Keratinocyte (primary cell): Measurements from ENCODE around the gene FBXL2. TPM values are rescaled to one million over a fixed set of nuclear protein-coding genes. Genes with fewer than 3 reads are reported as not detected.

ENCODE experiments used
- DNase-seq: peaks from one replicate; pipeline ENCODE4 v3.0.0-alpha.2; 2011; ENCODE audit warnings: low read depth, missing footprints, low spot score
- FAIRE-seq: peaks from 2 replicates; lab custom pipeline; 2011; peaks lifted over from hg19 to GRCh38; lab: Jason Lieb, UNC
- H2AFZ ChIP-seq: 2 replicates; pipeline ENCODE4 v1.6.0; 2012; ENCODE audit warnings: low read length, control low read depth, inconsistent platforms; ENCODE audit not compliant: control insufficient read depth
- H3K27ac ChIP-seq: 2 replicates; pipeline ENCODE4 v1.5.1; 2011; ENCODE audit warnings: low read length; ENCODE audit not compliant: control insufficient read depth, insufficient read depth
- H3K27me3 ChIP-seq: 3 replicates; pipeline ENCODE4 v1.6.0; 2011; ENCODE audit warnings: low read length; ENCODE audit not compliant: control insufficient read depth, insufficient read depth; ENCODE audit errors: extremely low read depth
- H3K36me3 ChIP-seq, 2 experiments: 2 replicates in 1 of 2; 3 replicates in 1 of 2; pipeline ENCODE4 v1.5.1; 2011; ENCODE audit warnings: low read length in 2 of 2, mild to moderate bottlenecking in 1 of 2; ENCODE audit not compliant: control insufficient read depth in 2 of 2, insufficient read depth in 2 of 2; ENCODE audit errors: extremely low read depth in 1 of 2
- H3K4me1 ChIP-seq: 3 replicates; pipeline ENCODE4 v1.5.1; 2011; ENCODE audit warnings: low read length; ENCODE audit not compliant: control insufficient read depth, insufficient read depth; ENCODE audit errors: extremely low read depth
- H3K4me2 ChIP-seq: 3 replicates; pipeline ENCODE4 v1.6.0; 2011; ENCODE audit warnings: low read depth, low read length; ENCODE audit not compliant: control insufficient read depth, insufficient read depth; ENCODE audit errors: extremely low read depth
- H3K4me3 ChIP-seq, 3 experiments: fragments of 200-600 bp in 1 of 3; sonication (generic) in 1 of 3; 2 replicates in 2 of 3; 3 replicates in 1 of 3; pipeline ENCODE4 v1.5.1; 2011 to 2016; ENCODE audit warnings: low read length in 3 of 3, mild to moderate bottlenecking in 3 of 3, control low read depth in 2 of 3, inconsistent platforms in 1 of 3, low read depth in 1 of 3, mixed read lengths in 1 of 3, mixed run types in 1 of 3, moderate library complexity in 1 of 3; ENCODE audit not compliant: control insufficient read depth in 2 of 3, insufficient read depth in 2 of 3; ENCODE audit errors: extremely low read depth in 1 of 3
- H3K79me2 ChIP-seq: 2 replicates; pipeline ENCODE4 v1.6.0; 2012; ENCODE audit warnings: low read length; ENCODE audit not compliant: control insufficient read depth, insufficient read depth
- H3K9ac ChIP-seq: 3 replicates; pipeline ENCODE4 v1.6.0; 2011; ENCODE audit warnings: low read length; ENCODE audit not compliant: control insufficient read depth, insufficient read depth; ENCODE audit errors: extremely low read depth
- H3K9me1 ChIP-seq: 3 replicates; pipeline ENCODE4 v1.6.0; 2011; ENCODE audit warnings: low read length; ENCODE audit not compliant: control insufficient read depth, insufficient read depth; ENCODE audit errors: extremely low read depth
- H3K9me3 ChIP-seq: 2 replicates; pipeline ENCODE4 v1.5.1; 2012; ENCODE audit warnings: low read depth, low read length; ENCODE audit not compliant: control insufficient read depth
- H4K20me1 ChIP-seq: 3 replicates; pipeline ENCODE4 v1.6.0; 2011; ENCODE audit warnings: low read length; ENCODE audit not compliant: control insufficient read depth, insufficient read depth; ENCODE audit errors: extremely low read depth
- EZH2 ChIP-seq: IDR thresholded peaks from one replicate; pipeline ENCODE4 v1.6.1; 2012; ENCODE audit warnings: inconsistent platforms, mild to moderate bottlenecking, low read length, moderate library complexity
- dilution Hi-C: fragments of 300-500 bp; cut with MboI; formaldehyde crosslinking; loops from one replicate; pipeline ENCODE4 v1.7.0; 2020; ENCODE audit warnings: low sequenced_read_pairs; ENCODE audit not compliant: extremely low pct_ligation_motif_present
- polyA plus RNA-seq, 5 experiments: library from polyadenylated mRNA; depleted of rRNA in 3 of 5; stranded (reverse) in 3 of 5; stranded (forward) in 1 of 5; unstranded in 1 of 5; fragments of >200 nt; gene quantifications; 1 replicate in 1 of 5; 2 replicates in 3 of 5; 3 replicates in 1 of 5; pipeline versions ENCODE4 v1.2.1 to v1.2.3, GENCODE V29; 2011 to 2012; ENCODE audit warnings: missing spikeins in 2 of 5, low read depth in 1 of 5, low replicate concordance in 1 of 5
- TF ChIP-seq, protein P1 (sequence below), 3 experiments: IDR thresholded peaks in 1 of 3; conservative IDR thresholded peaks in 1 of 3; optimal IDR thresholded peaks in 1 of 3; 2 replicates in 2 of 3; 3 replicates in 1 of 3; pipeline versions ENCODE3 to v1.5.1; 2011; ENCODE audit warnings: low read length in 3 of 3, mild to moderate bottlenecking in 3 of 3, moderate library complexity in 2 of 3, control low read depth in 1 of 3, inconsistent platforms in 1 of 3; ENCODE audit not compliant: insufficient read depth in 2 of 3; ENCODE audit errors: extremely low read depth in 1 of 3

Gene FBXL2
- polyA plus RNA-seq, 1 donor (not counting 4 experiments of a cell fraction or from before 2014, with no cell fraction given): 25.9 TPM

DNA sequence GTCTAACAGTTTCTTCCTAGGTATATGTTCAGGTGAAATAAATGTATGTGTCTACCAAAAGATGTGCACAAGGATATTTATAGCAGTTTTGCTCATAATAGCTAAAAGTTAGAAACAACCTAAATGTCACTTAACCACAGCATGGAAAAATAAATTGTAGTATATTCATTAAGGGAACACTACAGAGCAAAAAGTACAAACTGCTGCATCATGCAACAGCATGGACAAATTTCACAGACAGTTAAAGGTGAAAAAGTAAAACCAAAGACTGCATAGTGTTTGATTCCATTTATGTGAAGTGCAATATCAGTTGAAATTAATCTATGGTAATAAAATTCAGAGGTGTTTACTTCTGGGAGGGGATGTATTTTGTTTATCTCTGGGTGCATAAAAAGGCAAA lies 62.5 kb downstream of the FBXL2 start:
- Histone ChIP-seq H2AFZ (no peak overlapping the region), H3K27ac (no peak overlapping the region), H3K36me3 (no peaks in the 10 kb centered on the region), H3K9ac (no peak overlapping the region), H3K79me2 (no peaks in the 10 kb centered on the region), H3K27me3 (no peaks in the 10 kb centered on the region), H4K20me1 (no peaks in the 10 kb centered on the region), H3K4me1 (no peaks in the 10 kb centered on the region), H3K4me3 (no peak overlapping the region), H3K9me1 (no peaks in the 10 kb centered on the region), H3K9me3 (no peaks in the 10 kb centered on the region), H3K4me2 (no peak overlapping the region)
- TF ChIP-seq, protein P1, sequence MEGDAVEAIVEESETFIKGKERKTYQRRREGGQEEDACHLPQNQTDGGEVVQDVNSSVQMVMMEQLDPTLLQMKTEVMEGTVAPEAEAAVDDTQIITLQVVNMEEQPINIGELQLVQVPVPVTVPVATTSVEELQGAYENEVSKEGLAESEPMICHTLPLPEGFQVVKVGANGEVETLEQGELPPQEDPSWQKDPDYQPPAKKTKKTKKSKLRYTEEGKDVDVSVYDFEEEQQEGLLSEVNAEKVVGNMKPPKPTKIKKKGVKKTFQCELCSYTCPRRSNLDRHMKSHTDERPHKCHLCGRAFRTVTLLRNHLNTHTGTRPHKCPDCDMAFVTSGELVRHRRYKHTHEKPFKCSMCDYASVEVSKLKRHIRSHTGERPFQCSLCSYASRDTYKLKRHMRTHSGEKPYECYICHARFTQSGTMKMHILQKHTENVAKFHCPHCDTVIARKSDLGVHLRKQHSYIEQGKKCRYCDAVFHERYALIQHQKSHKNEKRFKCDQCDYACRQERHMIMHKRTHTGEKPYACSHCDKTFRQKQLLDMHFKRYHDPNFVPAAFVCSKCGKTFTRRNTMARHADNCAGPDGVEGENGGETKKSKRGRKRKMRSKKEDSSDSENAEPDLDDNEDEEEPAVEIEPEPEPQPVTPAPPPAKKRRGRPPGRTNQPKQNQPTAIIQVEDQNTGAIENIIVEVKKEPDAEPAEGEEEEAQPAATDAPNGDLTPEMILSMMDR (optimal IDR thresholded peaks at IDR 0.05 in 1 of 3, IDR thresholded peaks at IDR 0.05 in 1 of 3, conservative IDR thresholded peaks at IDR 0.05 in 1 of 3; ENCODE audit: extremely low read depth in 1 of 3, insufficient read depth in 2 of 3, low read length in 3 of 3): no peak
- no peak for TF ChIP-seq EZH2
- DNase-seq (no peak), FAIRE-seq (no peak)
- dilution Hi-C loops: no loop called here

DNA sequence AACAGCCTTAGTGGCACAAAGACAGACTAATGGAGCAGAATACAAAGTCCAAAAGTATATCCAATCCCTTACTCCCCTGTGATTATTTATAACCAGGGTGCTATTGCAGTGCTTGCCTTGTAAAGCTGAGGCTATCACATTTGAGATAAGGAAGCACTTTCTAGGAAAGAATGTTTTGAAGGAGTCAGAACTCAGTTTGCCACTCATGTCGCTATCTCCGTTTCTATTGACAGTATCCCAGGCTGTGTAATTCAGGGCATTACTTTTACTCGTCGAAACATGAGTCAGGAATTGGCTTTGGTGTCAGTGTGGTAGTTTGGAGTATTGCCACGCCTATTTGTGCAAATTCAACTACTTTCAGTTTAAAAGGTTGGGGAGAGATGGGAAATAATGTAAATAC lies 78.4 kb downstream of the FBXL2 start:
- no peak for TF ChIP-seq EZH2
- Histone ChIP-seq H3K9me1 (no peaks in the 10 kb centered on the region), H4K20me1 (no peaks in the 10 kb centered on the region), H3K4me1 (peaks cover 14% of the 10 kb centered on the region), H3K27me3 (no peaks in the 10 kb centered on the region), H3K4me3 (peak overlapping the region in 1 of 3 experiments; percentile 0), H3K27ac (no peak overlapping the region), H3K79me2 (peaks cover 7% of the 10 kb centered on the region), H3K36me3 (no peaks in the 10 kb centered on the region), H3K9me3 (no peaks in the 10 kb centered on the region), H3K9ac (no peak overlapping the region), H3K4me2 (peak overlapping the region; percentile 57), H2AFZ (no peak overlapping the region)
- DNase-seq (no peak), FAIRE-seq (peak; percentile 86)
- dilution Hi-C loops: no loop called here

DNA sequence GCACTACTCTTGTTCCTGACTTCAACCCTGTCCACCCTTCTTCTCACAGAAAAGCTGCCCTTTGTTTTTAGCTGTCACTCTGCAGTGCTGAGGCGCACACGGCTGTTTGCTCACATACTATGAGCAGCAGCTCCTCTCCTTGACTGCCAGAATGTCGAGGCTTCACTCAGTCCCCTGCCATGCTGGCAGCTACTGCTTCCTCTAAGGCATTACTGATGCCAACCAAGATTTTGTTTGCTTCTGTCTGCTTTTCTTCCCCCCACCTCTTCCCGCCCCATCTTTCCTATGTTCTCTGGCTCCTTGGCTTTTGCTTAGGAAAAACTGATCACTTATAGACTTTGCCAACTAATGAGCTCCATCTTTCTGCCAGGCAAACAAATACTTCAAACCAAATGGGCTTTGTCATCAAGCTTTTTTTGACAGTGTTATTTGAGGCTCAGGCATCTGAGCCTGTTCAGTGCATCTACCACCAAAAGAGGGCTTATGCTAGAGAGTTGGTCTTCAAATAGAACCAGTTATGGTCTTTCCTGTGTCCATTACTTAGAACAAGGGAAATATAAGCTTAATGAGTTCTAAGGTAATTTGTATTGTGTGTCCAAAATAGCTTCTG lies 81.0 kb downstream of the FBXL2 start:
- Histone ChIP-seq H2AFZ (no peak overlapping the region), H3K9me1 (no peaks in the 10 kb centered on the region), H4K20me1 (no peaks in the 10 kb centered on the region), H3K36me3 (peaks cover 0 to 4% of the 10 kb centered on the region in 2 experiments), H3K27ac (no peak overlapping the region), H3K9me3 (no peaks in the 10 kb centered on the region), H3K9ac (no peak overlapping the region), H3K4me3 (no peak overlapping the region), H3K4me1 (peaks cover 20% of the 10 kb centered on the region), H3K27me3 (no peaks in the 10 kb centered on the region), H3K79me2 (peaks cover 7% of the 10 kb centered on the region), H3K4me2 (no peak overlapping the region)
- DNase-seq (no peak), FAIRE-seq (no peak)
- dilution Hi-C loops: no loop called here
- no peak for TF ChIP-seq EZH2
- TF ChIP-seq, protein P1 (optimal IDR thresholded peaks at IDR 0.05 in 1 of 3, IDR thresholded peaks at IDR 0.05 in 1 of 3, conservative IDR thresholded peaks at IDR 0.05 in 1 of 3; ENCODE audit: extremely low read depth in 1 of 3, insufficient read depth in 2 of 3, low read length in 3 of 3): no peak
